NCI-H2196 (cell line): ENCODE data around the gene GJB3.
"Not testable (repeated sequence)": the region's sequence is repeated elsewhere in the genome, so short reads cannot be mapped to it uniquely, and the experiment has no call there.

Experiments
- DNase-seq: peaks from one replicate; lab custom pipeline; 2025; ENCODE audit not compliant: unreplicated experiment; lab: John Stamatoyannopoulos, UW

The GJB3 gene

DNA sequence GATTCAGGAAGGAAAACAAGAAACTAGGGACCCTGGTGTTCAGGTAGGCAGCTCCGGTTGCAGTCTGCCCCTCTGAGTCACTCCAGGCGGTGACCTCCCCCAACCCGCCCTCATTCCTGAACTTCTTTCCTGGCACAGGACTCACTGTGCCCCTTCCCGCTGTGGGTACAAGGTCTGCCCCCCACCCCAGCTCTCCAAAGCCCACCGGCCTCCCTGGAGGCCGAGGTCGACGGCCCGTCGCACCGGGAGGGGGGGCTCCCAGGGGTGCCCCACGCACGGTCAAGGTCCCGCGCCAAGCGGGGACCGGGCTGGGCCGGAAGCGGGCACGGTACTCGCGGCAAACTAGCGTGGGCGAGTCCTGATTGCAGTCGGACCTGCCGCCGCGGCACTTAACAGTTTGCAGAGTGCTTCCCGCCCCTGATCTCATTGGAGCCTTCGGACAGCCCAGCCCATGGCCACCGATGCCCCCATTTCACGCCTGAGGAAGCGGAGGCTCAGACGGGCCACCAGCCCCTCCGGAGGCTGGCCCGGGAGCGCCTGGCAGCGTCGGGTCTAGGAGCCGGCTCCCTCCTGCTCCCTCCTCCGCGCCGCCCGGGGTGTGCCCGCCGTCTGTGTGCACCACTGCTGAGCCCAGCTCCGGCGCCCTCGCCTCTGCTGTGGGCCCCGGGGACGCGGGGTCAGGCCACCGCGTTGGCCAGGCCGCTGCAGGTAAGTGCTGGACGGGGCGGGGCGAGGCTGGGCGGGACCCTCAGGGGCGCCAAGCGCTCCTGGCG lies at the start of gene GJB3:
Gene GJB3 (plus strand): TSS at position 144 of the 773 bp plus-strand sequence. CDS start 3,549 bp downstream, outside the sequence.
- DNase-seq, result no peak

DNA sequence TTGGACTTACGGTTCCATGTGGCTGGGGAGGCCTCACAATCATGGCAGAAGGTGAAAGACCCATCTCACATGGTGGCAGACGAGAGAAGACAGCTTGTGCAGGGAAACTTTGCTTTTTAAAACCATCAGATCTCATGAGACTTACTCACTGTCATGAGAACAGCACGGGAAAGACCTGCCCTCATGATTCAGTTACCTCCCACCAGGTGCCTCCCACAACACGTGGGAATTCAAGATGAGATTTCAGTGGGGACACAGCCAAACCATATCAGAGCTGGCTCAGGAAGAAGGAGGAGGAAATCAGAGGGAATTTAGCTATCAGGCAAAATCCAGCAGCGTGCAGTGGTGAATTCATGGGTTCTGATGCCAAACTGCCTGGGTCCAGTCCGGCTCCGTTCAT lies 48.2 kb upstream of the GJB3 start:
- not testable (repeated sequence) for DNase-seq

DNA sequence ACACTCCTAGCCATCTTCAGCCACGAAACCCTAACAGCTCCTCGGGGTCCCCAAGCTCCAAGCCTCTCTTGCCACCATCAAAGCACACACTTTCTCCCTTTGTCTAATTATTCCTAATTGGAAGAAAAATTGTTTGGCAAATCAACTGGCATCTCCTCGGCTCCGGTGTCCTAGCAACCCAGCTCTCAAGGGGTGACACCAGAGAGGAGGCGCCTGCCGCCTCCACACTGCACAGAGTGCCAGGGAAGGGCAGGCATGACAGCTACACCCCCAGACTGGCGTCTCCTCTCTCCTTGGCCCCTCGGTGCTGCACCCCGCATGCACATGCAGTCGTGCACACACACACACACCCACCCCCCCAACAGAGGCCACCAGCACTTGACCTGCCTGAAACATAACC lies 44.3 kb upstream of the GJB3 start:
- no peak for DNase-seq

DNA sequence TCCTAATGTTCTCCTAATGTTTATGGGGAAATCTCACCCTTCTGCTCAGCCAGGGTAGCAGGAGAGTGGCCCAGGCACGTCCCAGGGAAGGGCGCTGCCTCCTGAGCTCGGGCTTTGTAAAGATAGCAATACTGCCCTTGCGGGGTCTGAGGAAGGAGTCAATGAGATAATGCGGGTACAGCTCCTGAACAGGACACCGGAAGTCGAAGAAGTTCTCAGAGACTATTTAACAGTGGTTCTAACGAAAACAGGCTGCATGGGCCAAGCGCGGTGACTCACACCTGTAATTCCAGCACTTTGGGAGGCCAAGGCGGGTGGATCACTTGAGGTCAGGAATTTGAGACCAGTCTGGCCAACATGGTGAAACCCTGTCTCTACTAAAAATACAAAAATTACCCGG lies 43.8 kb upstream of the GJB3 start:
- DNase-seq, result not testable (repeated sequence)

DNA sequence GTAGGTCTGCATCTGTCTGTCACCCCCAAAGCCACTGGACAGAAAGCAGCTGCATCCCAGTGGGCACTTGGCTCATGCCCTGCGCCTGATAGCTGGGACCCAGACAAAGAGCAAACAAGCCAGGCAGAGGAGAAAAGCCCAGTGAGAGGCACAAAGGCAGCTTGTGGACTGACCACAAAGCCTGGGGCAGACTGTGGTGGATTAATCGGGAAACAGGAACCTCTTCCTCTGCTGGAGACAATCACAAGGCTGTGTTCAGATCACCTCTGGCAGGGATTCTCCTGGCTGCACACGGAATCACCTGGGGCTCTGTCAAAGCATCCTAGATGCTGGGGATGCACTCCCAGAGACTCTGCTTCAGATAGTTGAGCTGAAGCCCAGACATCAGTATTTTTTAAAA lies 41.4 kb upstream of the GJB3 start:
- no peak for DNase-seq

DNA sequence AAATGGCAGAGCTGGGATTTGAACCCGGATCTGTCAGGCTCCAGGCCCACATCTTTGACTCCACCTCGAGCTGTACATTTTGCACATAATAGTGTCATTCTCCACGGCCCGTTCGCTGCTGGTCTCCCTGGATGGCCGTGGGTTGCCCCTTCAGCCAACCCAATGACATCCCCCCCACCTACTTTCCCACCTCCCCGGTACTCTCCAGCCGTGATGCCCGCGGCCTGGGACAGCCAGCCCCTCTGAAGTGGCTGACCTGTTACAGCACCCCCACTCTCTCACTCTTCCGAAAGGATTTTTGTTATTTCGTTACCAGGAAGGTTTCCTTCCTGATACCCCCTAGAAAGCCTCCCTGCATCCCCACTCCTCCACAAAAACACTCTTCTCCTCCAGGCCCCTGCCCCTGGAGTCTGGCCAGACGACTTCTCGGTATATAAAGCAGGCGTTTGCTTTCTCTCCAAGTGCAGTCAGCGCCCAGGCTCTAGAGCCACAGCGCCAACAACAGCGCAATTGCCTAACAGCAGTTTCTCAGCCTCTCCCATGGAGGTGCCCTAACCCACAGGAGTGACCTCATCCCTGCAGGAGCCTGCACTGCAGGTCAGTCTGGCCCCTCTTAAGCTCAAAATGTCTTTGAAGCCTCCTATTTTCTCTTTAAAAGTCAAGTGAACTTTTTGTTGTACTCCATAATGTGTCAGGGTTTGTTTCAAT lies 40.7 kb upstream of the GJB3 start:
- no peak for DNase-seq

DNA sequence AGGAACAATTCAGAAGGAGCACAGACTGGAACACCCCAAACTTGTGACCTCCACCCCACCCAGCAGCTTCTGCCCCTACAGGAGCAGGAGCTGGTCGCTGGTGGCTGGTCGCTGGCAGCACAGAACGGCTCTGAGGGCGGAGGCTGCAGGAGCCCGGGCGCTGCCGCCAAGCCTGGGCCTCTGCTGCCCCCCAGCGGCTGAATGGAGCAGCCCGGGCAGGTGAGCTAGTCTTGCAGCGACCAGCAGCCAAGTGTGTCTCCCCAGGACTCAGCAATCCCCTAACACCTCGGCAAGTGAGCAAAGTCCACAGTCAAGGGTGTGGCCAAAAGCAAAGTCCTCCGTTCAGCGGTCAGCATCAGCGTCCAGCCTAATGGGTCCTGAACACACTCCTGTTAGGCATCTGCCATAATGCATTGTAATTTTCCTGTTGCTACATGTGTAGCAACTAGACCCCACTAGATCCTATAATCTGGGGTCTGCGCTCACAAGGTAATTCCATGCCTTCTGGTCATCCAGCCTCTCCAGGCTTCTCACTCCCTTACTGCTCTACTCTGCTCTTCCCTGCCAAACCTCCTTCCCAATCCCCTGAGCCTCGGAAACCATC lies 38.2 kb upstream of the GJB3 start:
- peak; percentile 83 for DNase-seq

DNA sequence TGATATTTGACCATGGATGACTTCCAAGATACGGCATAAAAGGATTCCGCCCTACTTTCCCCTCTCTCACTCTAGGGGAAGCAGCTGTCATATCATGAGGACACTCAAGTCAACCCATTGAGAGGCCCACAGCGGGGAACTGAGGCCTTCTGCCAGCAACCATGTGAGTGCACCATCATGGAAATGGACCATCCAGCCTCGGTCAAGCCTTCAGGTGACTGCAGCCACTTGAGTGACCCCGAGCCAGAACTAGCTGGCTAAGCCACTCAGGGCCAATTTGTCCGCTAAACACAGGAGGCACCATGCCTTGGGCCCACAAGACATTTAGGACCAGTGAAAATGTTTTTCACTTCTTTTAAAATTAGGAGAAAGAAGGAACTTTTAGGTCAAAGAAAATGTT lies 37.2 kb upstream of the GJB3 start:
- DNase-seq, result no peak

DNA sequence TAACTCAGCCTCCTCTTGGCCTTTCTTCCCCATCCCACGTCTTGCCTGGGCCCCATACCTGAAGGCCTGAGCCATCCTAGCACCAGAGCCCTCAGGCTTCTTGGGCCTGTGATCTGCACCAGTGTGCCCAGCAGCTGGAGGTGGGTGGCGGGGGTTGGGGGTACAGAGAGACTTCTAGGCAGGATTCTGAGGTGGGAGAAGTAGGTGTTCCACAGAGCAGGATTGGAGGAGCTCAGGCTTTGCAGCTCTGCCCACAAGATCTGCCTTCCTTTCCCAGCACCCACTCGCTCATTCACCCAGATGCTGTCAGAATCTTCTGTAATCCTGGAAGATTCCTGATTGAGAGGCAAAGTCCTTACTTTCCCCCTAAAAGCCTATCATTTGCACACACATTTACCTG lies 36.2 kb upstream of the GJB3 start:
- DNase-seq, result no peak

DNA sequence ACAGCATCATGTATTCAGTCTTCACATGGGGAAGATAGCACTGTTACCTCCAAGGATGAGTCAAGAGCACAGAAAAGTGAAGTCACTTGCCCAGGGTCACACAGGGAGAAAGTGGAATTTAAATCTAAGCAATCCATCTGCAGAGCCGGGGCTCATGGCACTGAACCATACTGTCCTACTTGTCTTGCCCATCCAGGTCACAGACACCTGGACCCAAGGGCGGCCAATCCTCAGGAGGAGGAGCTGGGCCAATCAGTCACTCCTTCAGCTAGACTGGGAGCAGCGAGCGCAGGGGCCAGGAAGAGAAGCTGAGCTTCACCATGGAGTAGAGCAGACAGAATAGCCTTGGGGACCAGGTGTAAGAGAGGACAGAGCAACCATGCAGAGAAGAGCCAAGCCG lies 35.3 kb upstream of the GJB3 start:
- no peak for DNase-seq

DNA sequence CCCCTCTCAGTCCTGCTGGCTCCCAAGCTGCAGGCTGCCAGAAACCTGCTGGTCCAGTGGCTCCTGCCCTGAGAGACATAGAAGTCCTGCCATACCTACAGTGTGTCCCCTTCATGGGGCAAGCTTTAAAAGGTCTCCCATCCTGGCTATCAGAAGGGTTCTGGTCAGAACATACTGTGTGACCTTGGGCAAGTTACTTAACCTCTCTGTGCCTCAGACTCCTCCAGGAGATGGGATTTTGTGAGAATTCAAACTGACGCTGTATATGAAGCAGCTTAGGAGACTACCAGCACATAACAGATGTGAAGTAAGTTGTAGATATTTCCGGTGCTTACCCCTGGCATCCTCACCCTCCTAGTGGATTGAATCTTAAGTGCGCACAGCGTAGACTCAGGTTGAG lies 34.9 kb upstream of the GJB3 start:
- DNase-seq, result no peak

DNA sequence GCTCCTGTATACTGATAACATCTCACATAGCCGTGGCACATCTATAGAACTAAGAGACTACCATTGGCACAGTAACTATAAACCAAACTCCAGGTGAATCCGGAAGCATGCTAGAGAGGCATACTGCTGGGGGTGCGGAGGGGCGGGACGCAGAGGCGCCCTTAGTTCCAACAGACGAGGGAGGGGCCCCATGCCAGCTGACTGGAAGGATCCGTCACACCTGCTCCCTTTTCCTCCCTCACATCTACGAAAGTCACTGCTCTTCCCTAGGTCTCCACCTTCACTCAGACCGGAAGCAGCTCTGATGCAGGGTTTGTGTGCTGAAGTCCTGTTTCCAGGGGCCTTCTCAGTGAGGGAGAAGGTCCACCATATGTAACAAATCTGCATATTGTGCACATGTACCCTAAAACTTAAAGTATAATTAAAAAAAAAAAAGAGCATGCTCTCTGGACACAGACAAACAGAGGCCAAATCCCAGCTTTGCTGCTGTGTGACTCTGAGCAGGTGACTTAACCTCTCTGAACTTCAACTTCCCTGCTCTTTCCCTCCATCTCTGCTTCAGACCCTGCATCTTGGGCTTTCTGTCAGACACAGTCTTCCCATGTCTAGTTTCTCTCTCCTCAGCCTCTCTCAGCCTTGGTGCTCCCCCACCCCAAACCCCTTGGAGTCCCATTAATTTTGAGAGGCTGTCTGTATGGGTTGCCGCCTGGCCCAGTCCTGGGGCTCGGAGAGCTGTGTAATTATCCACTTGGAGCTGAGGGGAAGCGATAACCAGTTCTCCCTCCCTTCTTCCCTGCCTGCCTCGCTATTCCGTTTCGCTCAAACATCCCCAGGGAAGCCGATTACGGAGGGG lies 34.0 kb upstream of the GJB3 start:
- DNase-seq, result no peak

DNA sequence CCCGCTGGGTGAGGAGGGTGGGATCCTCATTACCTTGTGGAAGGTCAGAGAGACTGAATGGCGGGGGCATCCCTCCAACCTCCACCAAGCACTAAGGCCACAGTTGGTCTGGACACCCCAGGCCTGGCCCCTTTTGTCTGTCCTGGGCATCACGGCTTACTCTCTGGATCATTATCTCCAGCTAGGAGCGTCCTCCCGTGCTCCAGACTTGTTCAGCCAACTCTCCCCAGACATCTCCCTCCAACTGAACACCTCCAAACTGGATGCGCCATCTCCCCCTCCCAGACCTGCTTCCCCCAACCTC lies 33.4 kb upstream of the GJB3 start:
- DNase-seq, result no peak

DNA sequence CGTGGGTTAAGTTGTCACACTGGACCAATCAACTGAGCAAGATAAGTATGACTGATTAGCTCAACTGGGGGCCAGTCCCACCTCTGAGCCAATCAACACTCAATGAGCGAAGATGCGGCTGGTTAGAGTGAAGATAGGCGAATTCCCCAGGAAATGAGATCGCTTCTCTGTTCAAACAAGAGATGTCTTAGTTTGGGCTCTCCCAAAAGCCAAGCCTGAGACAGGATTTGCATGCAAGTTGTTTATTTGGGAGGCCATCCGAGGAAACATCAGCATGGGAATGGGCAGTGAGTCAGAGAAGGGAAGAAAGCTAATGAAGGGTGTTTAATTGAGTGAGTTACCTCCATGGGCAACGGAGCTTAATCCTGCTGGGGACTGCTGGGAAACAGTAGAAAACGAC lies 31.0 kb upstream of the GJB3 start:
- DNase-seq, result no peak

DNA sequence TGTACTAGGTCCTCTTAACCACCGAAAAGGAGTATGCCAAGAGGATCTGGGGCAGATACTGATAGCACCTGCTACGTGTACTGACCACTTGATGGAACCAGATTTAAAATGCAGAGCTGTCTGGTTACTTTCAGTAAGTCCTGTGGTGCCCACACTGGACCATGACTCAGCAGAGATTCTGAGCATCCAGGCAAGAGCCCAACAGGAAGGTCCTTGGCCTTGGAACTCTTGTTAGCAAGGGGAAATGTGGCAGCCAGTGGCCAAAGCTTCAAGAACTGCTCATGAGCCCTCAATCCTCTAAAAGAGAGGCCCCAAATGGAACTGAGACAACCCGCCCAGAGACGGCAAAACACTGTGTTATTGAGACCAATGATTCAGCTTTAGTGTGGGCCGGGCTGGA lies 30.4 kb upstream of the GJB3 start:
- DNase-seq, result no peak

DNA sequence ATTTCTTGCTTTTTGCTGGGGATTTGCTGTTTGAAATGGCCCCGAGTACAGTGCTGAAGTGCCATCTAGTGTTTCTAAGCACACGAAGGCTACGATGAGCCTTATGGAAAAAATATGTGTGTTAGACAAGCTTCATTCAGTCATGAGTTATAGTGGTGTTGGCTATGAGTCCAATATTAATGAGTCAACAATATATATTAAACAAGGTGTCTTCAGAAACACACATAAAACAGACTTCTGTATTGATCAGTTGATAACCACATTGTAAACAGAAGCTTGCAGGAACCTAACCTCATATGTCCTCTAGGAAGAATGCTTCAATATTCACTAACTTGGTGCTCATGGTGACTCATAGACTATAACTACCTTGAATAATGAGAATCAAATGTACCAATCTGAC lies 27.9 kb upstream of the GJB3 start:
- no peak for DNase-seq

DNA sequence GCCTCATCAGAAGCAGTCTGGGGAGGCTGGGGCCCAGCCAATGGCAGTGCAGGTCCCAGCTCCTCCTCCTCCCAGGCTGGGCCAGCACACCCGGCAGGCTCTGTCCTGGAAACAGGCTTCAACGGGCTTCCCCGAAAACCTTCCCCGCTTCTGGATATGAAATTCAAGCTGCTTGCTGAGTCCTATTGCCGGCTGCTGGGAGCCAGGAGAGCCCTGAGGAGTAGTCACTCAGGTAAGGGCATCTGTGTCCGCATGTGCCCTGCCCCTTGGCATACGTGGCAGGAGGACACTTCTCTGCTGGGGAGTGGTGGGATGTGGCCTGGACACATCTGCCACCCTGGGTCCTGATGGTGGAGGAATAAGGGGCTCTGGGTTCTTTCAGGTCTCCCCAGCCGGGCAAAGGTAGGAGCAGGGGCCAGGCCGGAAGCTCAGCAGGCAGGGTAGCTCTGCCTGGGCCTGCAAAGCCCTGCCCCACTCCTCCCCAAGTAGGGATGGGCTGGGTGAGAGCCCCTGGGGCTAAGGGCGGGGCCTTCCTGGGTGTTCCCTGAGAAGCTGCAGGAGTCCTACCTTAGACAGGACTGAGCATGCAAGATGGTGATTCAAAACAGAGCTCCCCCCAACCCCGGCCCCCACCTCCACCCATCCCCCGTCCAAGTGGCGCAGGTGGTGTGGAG lies 25.9 kb upstream of the GJB3 start, which contains the start of gene GJB5:
Gene GJB5 (plus strand): TSS at position 84 of the 674 bp plus-strand sequence. CDS start 2,284 bp downstream, outside the sequence.
- no peak for DNase-seq

DNA sequence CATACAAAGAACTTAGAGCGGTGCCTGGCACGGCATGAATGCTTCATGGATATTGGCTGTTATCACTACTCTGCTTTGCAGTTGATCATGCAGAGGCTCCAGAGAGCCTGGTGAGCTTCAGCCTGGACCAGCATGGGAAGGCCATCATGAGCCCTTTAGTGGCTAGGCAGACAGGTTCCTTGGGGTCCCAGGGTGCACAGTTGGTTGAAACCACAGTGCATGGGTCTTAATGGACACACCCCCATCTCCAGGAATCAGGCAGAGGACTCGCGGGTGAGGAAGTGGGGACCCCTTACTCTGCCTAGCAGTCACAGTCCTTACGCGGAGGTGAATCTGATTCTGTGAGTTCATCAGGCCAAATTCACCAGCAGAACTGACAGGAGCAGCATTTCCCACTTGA lies 25.1 kb upstream of the GJB3 start:
- DNase-seq, result no peak

DNA sequence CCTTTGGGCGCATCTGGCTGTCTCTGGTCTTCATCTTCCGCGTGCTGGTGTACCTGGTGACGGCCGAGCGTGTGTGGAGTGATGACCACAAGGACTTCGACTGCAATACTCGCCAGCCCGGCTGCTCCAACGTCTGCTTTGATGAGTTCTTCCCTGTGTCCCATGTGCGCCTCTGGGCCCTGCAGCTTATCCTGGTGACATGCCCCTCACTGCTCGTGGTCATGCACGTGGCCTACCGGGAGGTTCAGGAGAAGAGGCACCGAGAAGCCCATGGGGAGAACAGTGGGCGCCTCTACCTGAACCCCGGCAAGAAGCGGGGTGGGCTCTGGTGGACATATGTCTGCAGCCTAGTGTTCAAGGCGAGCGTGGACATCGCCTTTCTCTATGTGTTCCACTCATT lies 23.6 kb upstream of the GJB3 start:
- no peak for DNase-seq

DNA sequence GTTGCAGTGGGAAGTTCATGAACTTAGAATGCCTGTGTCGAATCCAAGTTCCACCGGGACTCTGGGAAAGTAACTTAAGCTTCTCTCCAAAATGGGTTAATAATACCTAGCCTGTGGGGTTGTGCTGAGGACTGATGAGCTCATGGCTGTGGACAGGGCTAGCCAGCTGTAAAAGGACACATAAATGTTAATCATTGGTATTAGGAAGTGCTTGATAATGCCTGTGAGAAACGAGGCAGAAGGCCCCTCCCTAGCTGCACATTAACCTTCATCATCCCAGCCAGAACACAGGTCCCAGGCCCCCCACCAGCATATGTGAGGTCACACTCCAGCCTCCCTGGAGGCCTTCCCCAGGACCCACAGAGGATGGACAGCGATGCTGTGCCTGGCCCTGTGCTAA lies 22.3 kb upstream of the GJB3 start:
- DNase-seq, result no peak
